Neutrophil (primary cell): Measurements from ENCODE around the gene ZFP37.

Experiments
- H3K27ac ChIP-seq: fragments of 200-600 bp; sonication (generic); 2 replicates; pipeline ENCODE4 v1.5.1; 2016; ENCODE audit warnings: mild to moderate bottlenecking, moderate library complexity
- H3K27me3 ChIP-seq: fragments of 200-600 bp; sonication (generic); 2 replicates; pipeline ENCODE4 v1.6.0; 2016; ENCODE audit warnings: mild to moderate bottlenecking
- H3K36me3 ChIP-seq: fragments of 200-600 bp; sonication (generic); 2 replicates; pipeline ENCODE4 v1.5.1; 2017
- H3K4me1 ChIP-seq, 2 experiments: fragments of 200-600 bp in 1 of 2; sonication (generic) in 1 of 2; 1 replicate in 1 of 2; 2 replicates in 1 of 2; pipeline versions ENCODE4 v1.5.1 to v1.6.1; 2013 to 2016; ENCODE audit warnings: low read depth in 1 of 2, low read length in 1 of 2, mild to moderate bottlenecking in 1 of 2, moderate library complexity in 1 of 2; ENCODE audit not compliant: control insufficient read depth in 1 of 2, insufficient read depth in 1 of 2
- H3K4me3 ChIP-seq, 2 experiments: fragments of 200-600 bp in 1 of 2; sonication (generic) in 1 of 2; 1 replicate in 1 of 2; 2 replicates in 1 of 2; pipeline ENCODE4 v1.5.1; 2013 to 2016; ENCODE audit warnings: low read depth in 1 of 2, low read length in 1 of 2, mild to moderate bottlenecking in 1 of 2, moderate library complexity in 1 of 2
- H3K9me3 ChIP-seq: fragments of 200-600 bp; sonication (generic); 2 replicates; pipeline ENCODE4 v1.5.1; 2016
- CTCF ChIP-seq: fragments of 200-600 bp; sonication (generic); IDR thresholded peaks from 2 replicates; pipeline ENCODE4 v1.5.1; 2016; ENCODE audit warnings: antibody characterized with exemption

ZFP37 gene

GRCh38 chr9:113011911-113012381 lies 44.6 kb downstream of the ZFP37 start, which contains the start of gene ZNF883:
Gene ZNF883, minus strand, starts transcription at chr9:113012192.
- Histone ChIP-seq H3K4me1 (no peaks in the 10 kb centered on the region), H3K27me3 (peaks cover 27% of the 10 kb centered on the region), H3K36me3 (no peaks in the 10 kb centered on the region), H3K4me3 (no peak within 1 kb of the TSS), H3K27ac (no peak within 1 kb of the TSS), H3K9me3 (no peaks in the 10 kb centered on the region)
- no peak for TF ChIP-seq CTCF

- Histone ChIP-seq H3K36me3 (no peaks in the 10 kb centered on the region), H3K27ac (no peak overlapping the region), H3K4me1 (no peaks in the 10 kb centered on the region), H3K9me3 (no peaks in the 10 kb centered on the region), H3K4me3 (no peak overlapping the region), H3K27me3 (no peaks in the 10 kb centered on the region)
- no peak for TF ChIP-seq CTCF
Observed at GRCh38 chr9:113005777-113006176, 50.7 kb downstream of the ZFP37 start.

- no peaks in the 10 kb centered on the region for H3K36me3 ChIP-seq
- peaks cover 36% of the 10 kb centered on the region for H3K9me3 ChIP-seq
- no peak overlapping the region for H3K4me3 ChIP-seq
- H3K4me1 ChIP-seq: no peaks in the 10 kb centered on the region
- H3K27ac ChIP-seq: no peak overlapping the region
- no peak for TF ChIP-seq CTCF
- H3K27me3 ChIP-seq: no peaks in the 10 kb centered on the region
Observed at GRCh38 chr9:112997236-112997941, 59.1 kb downstream of the ZFP37 start.
